HG02623 (cell line): ENCODE data around the gene ZNF718.
"Not testable (repeated sequence)": the region's sequence is repeated elsewhere in the genome, so short reads cannot be mapped to it uniquely, and the experiment has no call there.

Experiments
- ATAC-seq: cut with Tn5 transposase; IDR thresholded peaks from one replicate; pipeline ENCODE4 v1.9.1; 2021; ENCODE audit warnings: moderate library complexity; ENCODE audit not compliant: unreplicated experiment

The ZNF718 gene

DNA sequence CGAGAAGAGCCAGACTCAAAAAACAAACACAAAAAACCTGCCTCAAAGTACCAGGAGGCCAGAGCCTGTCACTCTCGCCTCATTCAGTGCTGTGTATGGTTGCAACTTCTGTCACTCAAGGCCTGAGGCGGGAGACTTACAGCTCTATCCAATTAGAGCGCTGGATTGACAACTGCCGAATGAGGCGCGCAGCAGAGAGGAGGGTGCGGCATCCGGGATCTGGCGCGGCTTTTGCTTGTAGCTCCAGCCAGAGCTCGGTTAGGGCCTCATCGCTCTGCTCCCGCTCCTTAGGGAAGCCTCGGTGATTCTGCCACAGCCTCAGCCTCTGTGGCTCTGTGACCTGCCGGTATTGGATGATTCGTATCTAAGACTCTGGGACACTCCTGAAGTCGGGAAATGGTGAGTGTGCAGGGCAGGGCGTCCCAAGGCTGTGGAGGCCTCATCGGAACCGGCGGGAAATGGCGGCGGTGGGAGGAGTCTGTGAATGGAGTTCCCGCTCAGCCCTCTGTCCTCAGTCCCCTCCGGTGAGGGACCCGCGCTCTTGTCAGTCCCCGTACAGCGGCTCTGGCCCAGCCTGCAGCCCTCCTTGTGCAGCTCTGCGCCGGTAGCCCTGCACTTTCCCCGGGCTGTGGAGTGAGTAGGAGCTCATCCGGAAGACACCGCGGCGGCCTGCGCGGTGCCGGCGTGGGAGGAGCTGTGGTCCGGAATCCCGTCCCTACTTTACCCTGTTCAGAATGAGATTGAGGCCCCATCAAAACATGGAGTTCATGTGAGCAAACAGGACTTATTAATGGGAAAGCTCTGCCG lies at the start of gene ZNF718:
Gene ZNF718, plus strand, starts transcription at position 227 of the 807 bp plus-strand sequence. Its CDS starts 170 bp downstream, at position 397.
- ATAC-seq: peak; percentile 99

DNA sequence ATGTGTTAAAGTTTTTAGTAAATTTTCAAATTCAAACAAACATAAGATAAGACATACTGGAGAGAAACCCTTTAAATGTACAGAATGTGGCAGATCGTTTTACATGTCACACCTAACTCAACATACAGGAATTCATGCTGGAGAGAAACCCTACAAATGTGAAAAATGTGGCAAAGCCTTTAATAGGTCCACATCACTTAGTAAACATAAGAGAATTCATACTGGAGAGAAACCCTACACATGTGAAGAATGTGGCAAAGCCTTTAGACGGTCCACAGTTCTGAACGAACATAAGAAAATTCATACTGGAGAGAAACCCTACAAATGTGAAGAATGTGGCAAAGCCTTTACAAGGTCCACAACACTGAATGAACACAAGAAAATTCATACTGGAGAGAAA lies 38.4 kb upstream of the ZNF718 start:
- no peak for ATAC-seq

DNA sequence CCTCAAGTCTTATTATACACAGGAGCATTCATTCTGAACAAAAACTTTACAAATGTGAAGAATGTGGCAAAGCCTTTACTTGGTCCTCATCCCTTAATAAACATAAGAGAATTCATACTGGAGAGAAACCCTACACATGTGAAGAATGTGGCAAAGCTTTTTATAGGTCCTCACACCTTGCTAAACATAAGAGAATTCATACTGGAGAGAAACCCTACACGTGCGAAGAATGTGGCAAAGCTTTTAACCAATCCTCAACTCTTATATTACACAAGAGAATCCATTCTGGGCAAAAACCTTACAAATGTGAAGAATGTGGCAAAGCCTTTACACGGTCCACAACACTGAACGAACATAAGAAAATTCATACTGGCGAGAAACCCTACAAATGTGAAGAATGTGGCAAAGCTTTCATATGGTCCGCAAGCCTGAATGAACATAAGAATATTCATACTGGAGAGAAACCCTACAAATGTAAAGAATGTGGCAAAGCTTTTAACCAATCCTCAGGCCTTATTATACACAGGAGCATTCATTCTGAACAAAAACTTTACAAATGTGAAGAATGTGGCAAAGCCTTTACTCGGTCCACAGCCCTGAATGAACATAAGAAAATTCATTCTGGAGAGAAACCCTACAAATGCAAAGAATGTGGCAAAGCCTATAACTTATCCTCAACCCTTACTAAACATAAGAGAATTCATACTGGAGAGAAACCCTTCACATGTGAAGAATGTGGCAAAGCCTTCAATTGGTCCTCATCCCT lies 37.6 kb upstream of the ZNF718 start:
- ATAC-seq: not testable (repeated sequence)

DNA sequence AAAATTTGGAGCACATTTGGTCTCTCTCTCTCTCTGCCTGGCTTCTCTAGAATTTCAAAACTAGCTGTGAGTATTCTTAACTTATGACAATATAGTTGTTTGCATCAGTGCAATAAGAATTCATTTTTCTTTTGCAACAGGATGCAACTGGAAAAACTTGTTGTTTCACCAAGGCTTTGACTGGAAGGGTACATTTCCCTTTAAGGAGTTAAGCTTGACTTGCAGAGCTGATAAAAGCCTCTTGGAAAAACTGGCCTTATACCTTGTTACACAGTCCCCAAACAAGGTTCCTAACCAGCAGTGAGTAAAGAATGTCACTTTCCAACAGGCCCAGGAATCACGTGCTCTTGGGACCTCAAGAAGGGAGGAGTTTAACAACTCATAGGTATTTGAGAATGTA lies 25.9 kb upstream of the ZNF718 start:
- no peak for ATAC-seq

DNA sequence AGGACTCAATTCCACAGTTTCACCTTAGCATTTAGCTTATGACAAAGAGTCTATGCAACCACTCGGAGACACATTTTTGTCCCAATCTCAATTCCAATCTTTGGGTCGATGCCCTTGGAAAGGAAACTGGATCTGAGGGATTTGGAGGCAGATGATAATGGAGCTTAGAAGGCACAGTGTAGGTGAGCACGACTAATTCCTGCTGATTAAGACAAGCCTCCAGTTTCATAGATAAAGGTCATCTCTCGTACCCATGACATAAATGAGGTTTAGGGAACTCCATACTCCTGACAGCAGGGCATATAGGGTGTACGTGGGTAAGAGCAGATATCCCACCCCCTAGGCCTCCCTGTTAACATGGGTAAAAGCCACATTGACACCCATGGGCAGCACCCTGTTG lies 24.4 kb upstream of the ZNF718 start:
- ATAC-seq: no peak

DNA sequence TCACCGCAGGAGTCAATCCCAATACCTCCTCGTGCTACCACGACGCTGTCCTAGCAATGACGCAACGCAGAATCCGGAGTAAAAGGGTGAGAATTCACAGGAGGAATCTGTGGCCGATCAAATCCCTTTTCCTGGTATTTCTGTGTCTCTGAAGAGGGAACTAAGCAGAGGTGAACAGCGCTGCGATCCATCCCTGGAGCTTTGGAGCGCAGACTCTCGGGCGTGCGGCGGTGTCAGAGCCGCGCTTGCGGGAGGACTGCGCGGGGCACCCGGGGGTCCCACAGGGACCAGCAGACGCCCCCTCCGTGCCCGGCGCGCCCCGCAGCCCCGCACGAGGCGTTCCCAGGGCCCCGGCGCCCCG lies 17.2 kb upstream of the ZNF718 start:
- ATAC-seq: no peak

DNA sequence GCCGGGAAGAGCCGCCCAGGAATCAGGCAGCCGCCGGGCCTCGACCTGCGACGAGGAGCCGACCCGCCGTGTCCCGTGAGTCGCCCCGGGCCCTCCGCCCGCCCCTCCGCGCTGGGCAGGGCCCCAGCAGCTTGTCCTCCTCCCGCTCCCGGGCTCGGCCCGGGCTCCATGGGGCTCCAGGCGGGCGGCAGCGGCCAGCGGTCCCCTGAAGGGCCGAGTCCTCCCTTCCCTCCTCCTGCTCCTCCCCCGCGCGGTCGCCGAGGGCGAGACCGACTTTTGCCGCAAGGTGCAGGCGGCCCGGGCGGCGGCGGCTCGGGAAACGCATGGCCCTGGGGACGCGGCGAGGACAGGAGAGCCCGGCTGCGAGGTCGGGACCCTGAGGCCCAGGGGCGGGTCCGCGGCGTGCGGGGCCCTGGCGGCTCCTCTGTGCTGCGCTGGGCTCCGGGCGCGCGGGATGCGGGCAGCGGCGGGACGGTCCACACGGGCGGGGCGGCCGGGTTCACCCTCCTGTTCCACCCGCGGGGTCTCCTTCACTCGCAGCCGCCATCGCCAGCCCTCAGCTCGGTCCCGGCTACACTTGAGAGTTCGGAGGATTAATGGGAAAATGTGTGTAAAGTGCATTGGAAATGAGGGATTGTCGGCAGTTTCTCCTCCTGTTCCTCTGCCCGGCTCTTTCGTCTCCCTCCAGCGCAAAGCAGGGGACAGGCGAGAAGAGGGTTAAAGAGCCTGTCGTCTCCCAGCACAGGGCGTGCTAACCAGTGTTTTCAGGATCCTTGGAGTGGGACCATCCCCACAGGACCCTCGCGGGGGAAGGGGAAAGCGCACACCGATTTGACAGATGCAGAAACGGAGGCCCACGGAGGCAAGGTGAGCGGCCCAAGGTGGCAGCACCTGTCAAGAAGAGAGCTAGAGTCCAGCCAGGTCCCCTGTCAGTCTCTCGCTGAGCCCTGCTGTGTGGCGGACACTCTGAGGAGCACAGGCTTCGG lies 16.6 kb upstream of the ZNF718 start:
- ATAC-seq: no peak

DNA sequence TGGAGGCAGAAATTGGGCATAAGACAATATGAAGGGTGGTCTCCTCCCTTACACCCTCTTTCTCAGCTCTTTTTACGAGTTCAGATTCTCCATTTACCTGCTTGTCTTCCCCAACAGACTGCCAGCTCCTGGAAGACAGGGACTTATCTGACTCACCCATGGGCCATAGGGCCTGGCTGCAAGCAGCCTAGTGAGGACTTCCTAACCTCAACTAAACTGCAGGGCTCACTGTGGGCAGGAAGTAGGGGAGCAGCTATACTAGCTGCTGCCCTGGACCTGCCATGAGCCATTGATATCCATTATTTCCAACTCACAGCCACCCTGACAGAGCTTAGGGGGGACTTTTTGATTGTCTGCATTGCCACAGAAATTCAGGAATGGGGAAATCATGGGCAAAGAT lies 11.5 kb upstream of the ZNF718 start:
- no peak for ATAC-seq

DNA sequence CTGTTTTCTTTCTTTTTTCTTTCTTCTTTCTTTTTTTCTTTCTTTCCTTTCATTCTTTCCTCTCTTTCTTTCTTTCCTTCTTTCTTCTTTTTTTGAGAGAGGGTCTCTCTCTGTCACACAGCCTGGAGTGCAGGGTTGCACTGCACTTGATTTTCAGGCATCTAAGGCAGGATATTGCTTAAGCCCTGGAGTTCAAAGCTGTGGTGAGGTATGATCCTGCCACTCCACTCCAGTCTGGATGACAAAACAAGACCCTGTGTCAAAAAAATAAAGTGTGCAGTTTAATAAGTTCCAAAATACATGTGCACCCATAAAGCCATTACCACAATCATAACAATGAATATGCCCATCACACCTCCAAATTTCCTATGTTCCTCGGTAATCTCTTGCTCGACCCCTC lies 10.6 kb upstream of the ZNF718 start:
- no peak for ATAC-seq

DNA sequence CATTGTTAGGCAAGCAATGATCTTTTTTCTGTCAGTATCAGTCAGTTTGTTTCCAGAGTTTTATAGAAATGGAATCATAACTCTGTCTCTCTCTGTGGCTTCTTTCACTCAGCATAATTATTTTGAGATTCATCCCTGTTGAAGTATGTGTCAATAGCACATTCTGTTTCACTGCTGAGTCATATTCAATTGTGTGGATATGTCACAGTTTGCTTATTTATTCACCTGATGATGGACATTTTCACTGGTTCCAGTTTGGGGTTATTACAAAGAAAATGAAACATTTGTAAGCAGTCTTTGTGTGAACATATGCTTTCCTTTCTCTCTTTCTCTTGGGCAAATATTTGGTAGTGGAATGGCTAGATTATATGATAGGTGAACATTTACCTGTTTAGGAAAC lies 10.2 kb upstream of the ZNF718 start:
- ATAC-seq: no peak

DNA sequence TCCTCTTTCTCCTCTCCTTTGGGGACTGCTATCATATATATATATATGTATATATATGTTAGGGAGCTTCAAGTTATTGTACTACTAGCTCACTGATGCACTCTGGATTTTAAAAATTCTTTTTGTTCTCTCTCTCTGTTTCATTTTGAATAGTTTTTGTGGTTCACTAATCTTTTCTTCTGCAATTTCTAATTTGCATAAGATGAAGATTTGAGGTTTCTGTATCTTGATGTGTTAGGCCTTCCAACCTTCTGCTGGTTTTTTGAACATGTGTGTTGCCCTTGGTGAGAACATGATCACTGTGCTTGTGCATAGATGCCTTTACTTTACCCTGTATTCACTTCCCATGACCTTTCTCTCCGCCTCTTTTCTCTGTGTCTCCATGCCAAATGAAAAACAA lies 7.8 kb upstream of the ZNF718 start:
- no peak for ATAC-seq

DNA sequence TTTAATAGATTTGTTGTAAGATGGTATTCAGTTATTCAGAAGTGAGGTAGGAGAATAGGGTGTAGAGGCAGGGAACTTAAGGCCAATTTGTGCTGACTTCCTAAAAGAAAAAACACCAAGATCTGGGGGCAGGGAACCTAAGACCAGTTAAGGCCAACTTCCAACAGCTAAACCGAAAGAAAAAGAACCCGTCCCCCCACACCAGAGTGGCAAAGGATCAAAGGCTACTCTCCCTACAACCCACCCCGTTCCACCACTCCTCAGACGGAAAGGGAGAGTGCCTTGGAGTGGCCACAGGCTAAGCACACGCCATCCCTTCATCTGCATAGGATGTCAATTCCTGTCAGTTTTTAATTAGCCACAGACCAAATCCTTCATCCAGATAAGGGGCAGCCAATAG lies 3.7 kb upstream of the ZNF718 start:
- ATAC-seq: no peak

DNA sequence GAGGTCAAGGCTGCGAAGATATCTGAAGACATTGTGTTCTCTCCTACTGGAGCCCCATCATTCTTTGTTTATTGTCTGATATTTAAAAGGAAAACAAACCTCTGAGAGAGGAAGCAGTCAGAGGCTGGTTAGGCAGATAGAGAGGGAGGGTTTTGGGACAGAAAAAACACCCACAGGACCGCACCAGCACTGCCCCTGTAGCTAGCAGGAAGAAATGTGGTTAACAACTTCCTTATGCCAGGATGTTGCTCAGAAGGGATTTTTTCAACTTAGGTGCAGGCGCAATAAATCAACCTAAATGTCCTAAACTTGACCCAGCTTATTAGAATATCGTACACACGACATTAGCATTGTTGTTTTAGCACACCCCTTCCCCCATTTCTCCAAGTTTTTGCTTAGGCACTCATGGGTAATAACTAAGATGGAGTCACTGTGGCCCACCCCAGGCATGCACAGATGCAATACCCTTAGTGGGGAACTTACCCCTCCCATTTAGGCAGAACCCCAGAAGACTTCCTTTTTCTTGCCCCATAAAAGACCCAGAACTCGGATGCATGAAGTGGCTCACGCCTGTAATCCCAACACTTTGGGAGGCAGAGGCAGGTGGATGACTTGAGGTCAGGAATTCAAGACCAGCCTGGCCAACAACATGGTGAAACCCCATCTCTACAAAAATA lies 2.8 kb upstream of the ZNF718 start:
- ATAC-seq: no peak

DNA sequence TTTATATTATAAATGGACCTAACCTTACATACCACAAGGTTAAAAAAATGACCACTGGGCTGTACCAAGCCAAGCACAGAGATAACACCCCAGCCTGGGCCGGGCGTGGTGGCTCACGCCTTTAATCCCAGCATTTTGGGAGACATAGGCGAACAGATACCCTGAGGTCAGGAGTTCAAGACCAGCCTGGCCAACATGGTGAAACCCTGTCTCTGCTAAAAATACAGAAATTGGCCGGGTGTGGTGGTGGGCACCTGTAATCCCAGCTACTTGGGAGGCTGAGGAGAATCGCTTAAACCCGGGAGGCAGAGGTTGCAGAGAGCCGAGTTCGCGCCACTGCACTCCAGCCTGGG lies 403 bp upstream of the ZNF718 start:
- not testable (repeated sequence) for ATAC-seq

DNA sequence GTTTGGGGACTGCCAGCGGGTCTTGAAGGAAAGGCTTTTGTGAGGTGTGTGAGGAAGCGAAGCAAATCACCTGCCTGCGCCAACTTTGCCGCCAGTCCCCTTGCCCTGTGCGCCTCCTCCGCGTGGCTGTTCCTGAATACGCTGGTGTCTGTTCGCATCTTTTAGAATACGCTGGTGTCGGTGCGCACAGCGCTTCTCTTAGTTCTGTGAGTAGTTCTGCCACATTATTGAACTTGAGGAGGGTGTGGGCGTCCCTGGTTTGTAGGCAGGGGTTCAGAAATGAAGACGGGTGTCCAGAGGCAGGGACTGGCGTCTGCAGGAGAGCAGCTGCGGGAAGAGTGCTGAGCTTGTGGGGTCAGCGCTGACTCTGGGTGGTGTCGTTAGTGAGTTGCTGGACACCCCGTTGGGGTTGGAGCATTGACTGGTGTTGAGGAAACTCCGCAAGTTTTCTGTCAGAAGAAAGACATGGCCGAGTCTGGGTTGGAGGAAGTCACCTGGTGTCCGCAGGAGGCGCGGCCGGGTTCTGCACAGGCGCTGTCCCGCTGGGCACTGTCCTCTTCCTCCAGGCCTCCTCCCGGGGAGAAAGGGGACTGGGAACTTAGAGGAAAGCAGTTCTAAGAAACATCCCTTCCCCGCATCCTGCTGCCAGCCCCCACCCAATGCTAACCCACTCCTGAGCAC lies 930 bp downstream of the ZNF718 start:
- peak; percentile 9 for ATAC-seq

DNA sequence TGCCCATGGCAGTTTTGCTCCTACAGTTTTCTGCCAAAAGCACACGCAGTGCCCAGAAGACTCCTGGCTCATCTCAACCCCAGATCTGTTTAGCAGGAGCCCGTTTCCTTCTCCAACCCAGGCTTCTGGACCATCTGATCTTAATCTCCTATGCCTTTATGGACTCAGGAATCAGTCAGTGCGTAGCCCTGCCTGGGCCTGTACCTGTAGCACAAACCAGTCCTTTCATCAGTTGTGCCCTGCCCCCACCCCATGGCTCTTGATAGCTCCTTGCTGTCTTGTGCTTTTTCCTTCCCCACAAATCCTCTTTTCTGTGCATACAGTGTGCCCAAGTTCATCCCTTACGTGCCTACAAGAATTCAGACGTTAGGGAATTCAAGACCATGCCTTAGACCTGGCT lies 1.5 kb downstream of the ZNF718 start:
- ATAC-seq: no peak

DNA sequence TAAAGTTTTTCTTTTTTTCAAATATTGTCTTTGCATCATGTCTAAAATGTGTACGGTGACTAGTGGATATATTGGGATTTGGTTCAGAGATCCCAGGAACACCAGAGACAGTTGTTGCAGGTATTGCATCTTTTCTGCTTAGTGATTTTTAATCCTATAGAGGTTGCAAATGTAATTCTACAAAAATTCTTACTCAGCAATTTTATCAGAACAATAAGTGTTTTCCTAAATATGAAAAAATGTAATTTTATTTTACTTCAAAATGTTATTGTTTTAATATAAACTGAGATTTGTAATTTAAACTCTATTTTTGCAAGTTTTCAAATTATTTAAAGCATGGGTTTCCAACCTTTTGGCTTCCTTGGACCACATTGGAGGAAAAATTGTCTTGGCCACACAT lies 8.2 kb downstream of the ZNF718 start:
- no peak for ATAC-seq

DNA sequence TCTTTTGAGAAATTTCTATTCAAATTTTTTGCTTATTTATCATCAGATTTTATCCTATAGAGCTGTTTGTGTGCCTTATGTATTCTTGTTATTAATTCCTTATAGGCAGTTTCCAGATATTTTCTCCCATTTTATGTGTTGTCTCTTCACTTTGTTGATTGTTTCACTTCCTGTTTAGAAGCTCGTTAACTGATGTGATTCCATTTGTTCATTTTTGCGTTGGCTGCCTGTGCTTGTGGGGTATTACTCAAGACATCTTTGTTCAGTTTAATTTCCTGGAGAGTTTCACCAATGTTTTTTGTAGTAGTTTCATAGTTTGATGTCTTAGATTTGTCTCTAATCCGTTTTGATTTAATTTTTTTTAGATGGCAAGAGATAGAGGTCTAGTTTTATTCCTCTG lies 14.6 kb downstream of the ZNF718 start:
- no peak for ATAC-seq

DNA sequence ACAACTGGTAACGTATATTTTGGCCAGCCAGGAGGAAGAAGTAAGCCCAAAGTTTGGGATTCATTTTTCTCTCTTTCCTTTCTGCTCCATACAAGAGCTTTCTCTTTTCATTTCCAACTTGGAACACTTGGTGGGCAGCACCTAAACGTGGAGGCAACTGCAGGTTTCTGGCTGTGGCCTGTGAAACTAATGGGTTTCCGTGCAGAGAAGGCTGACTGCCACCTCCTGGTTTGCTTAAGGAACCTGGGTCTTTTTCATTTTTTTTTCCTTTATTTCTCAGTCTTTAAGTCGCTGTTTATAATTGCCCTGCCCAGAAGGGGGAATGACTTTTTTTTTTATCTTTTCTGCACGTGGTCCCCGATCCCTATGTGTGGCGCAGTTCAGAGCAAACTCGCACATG lies 15.4 kb downstream of the ZNF718 start:
- no peak for ATAC-seq

DNA sequence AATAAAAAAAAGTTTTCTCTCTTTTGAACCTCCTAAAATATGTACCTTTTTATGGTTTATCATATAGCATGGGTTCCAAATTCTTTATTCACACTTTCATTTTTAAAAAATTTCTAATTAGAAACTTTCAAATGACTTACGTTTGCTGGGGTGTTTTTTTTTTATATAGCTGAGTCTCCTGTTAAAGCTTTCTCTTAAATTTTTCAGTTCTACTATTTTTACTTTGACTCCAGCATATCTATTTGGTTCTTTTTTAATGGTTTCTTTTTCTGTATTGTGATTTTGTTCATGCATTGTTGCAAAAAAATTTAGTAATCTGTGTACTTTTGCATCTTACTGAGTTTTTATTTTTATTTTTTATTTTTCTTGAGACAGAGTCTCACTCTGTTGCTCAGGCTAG lies 22.3 kb downstream of the ZNF718 start:
- no peak for ATAC-seq
